Measurements from ENCODE around the gene MEPCE. TPM values are rescaled to one million over a fixed set of nuclear protein-coding genes. Genes with fewer than 3 reads are reported as not detected.
"Not testable (repeated sequence)": the region's sequence is repeated elsewhere in the genome, so short reads cannot be mapped to it uniquely, and the experiment has no call there.

The MEPCE gene
- total RNA-seq, 1 donor from 2014 or later = 38.3 TPM

GRCh38 chr7:100449190-100449795, 19.7 kb downstream of the MEPCE start:
- H3K4me3 ChIP-seq = no peak overlapping the region
- no peak for DNase-seq (ENCODE audit: extremely low spot score in 2 of 2)
- H3K36me3 ChIP-seq = no peaks in the 10 kb centered on the region
- H3K27ac ChIP-seq = no peak overlapping the region
- H3K9me3 ChIP-seq = no peaks in the 10 kb centered on the region
- TF ChIP-seq POLR2AphosphoS5 (IDR thresholded peaks at IDR 0.05; ENCODE audit: insufficient read depth in 1 of 2, low read depth in 1 of 2) (no peak), CTCF (IDR thresholded peaks at IDR 0.05) (no peak), POLR2A (IDR thresholded peaks at IDR 0.05) (no peak)
- intact Hi-C loops (cut with DNase I) = no loop called here
- H3K27me3 ChIP-seq = no peaks in the 10 kb centered on the region
- peaks cover 10% of the 10 kb centered on the region for H3K4me1 ChIP-seq

- Histone ChIP-seq H3K27ac (no peak overlapping the region), H3K27me3 (no peaks in the 10 kb centered on the region), H3K9me3 (no peaks in the 10 kb centered on the region), H3K4me3 (no peak overlapping the region), H3K4me1 (peaks cover 5% of the 10 kb centered on the region), H3K36me3 (no peaks in the 10 kb centered on the region)
- intact Hi-C loops (cut with DNase I) = no loop called here
- TF ChIP-seq POLR2AphosphoS5 (IDR thresholded peaks at IDR 0.05; ENCODE audit: insufficient read depth in 1 of 2, low read depth in 1 of 2) (no peak), CTCF (IDR thresholded peaks at IDR 0.05) (no peak), POLR2A (IDR thresholded peaks at IDR 0.05) (no peak)
- no peak for DNase-seq (ENCODE audit: extremely low spot score in 2 of 2)
Observed at GRCh38 chr7:100452513-100452912, 22.9 kb downstream of the MEPCE start.

GRCh38 chr7:100453854-100454253, 24.2 kb downstream of the MEPCE start:
- H3K36me3 ChIP-seq; H3K27me3 ChIP-seq; H3K4me3 ChIP-seq; intact Hi-C loops (cut with DNase I); DNase-seq (ENCODE audit: extremely low spot score in 2 of 2); H3K9me3 ChIP-seq; H3K4me1 ChIP-seq; H3K27ac ChIP-seq: not testable (repeated sequence)

GRCh38 chr7:100455206-100455605, 25.6 kb downstream of the MEPCE start:
- H3K36me3 ChIP-seq = no peaks in the 10 kb centered on the region
- intact Hi-C loops (cut with DNase I) = no loop called here
- no peaks in the 10 kb centered on the region for H3K27me3 ChIP-seq
- TF ChIP-seq POLR2AphosphoS5 (IDR thresholded peaks at IDR 0.05; ENCODE audit: insufficient read depth in 1 of 2, low read depth in 1 of 2) = no peak
- no peak overlapping the region for H3K4me3 ChIP-seq
- no peak for DNase-seq (ENCODE audit: extremely low spot score in 2 of 2)
- H3K27ac ChIP-seq = no peak overlapping the region
- no peaks in the 10 kb centered on the region for H3K9me3 ChIP-seq
- peaks cover 5% of the 10 kb centered on the region for H3K4me1 ChIP-seq

- H3K27me3 ChIP-seq = no peaks in the 10 kb centered on the region
- H3K36me3 ChIP-seq = no peaks in the 10 kb centered on the region
- no peaks in the 10 kb centered on the region for H3K9me3 ChIP-seq
- no peaks in the 10 kb centered on the region for H3K4me1 ChIP-seq
- no peak overlapping the region for H3K4me3 ChIP-seq
- no peak for DNase-seq (ENCODE audit: extremely low spot score in 2 of 2)
- no peak for TF ChIP-seq POLR2AphosphoS5 (IDR thresholded peaks at IDR 0.05; ENCODE audit: insufficient read depth in 1 of 2, low read depth in 1 of 2)
- TF ChIP-seq POLR2A (IDR thresholded peaks at IDR 0.05) = no peak
- intact Hi-C loops (cut with DNase I) = no loop called here
- H3K27ac ChIP-seq = no peak overlapping the region
Observed at GRCh38 chr7:100456562-100456961, 26.9 kb downstream of the MEPCE start.

- H3K4me3 ChIP-seq = no peak overlapping the region
- TF ChIP-seq POLR2A (IDR thresholded peaks at IDR 0.05) = no peak
- no peak for TF ChIP-seq CTCF (IDR thresholded peaks at IDR 0.05)
- no peak for TF ChIP-seq POLR2AphosphoS5 (IDR thresholded peaks at IDR 0.05; ENCODE audit: insufficient read depth in 1 of 2, low read depth in 1 of 2)
- no peaks in the 10 kb centered on the region for H3K36me3 ChIP-seq
- no peaks in the 10 kb centered on the region for H3K4me1 ChIP-seq
- H3K27me3 ChIP-seq = no peaks in the 10 kb centered on the region
- no peak for DNase-seq (ENCODE audit: extremely low spot score in 2 of 2)
- no peak overlapping the region for H3K27ac ChIP-seq
- no peaks in the 10 kb centered on the region for H3K9me3 ChIP-seq
- intact Hi-C loops (cut with DNase I) = no loop called here
Observed at GRCh38 chr7:100457033-100457432, 27.4 kb downstream of the MEPCE start.
